Uterus (tissue), 2 donors: ENCODE results near the gene ENKD1.

Experiments
- CTCF ChIP-seq, 4 experiments: fragments of 200-600 bp in 2 of 4; fragments of 450-650 bp in 2 of 4; sonication (generic) in 2 of 4; IDR thresholded peaks; one replicate each; pipeline ENCODE4 v1.5.1; 2016 to 2019; ENCODE audit warnings: antibody characterized with exemption in 4 of 4, mild to moderate bottlenecking in 2 of 4, moderate library complexity in 1 of 4
- POLR2A ChIP-seq, 2 donors: fragments of 450-650 bp; IDR thresholded peaks; one replicate each; pipeline ENCODE4 v1.6.1; 2016; ENCODE audit warnings: antibody characterized with exemption in 2 of 2, mild to moderate bottlenecking in 1 of 2, moderate library complexity in 1 of 2

DNA sequence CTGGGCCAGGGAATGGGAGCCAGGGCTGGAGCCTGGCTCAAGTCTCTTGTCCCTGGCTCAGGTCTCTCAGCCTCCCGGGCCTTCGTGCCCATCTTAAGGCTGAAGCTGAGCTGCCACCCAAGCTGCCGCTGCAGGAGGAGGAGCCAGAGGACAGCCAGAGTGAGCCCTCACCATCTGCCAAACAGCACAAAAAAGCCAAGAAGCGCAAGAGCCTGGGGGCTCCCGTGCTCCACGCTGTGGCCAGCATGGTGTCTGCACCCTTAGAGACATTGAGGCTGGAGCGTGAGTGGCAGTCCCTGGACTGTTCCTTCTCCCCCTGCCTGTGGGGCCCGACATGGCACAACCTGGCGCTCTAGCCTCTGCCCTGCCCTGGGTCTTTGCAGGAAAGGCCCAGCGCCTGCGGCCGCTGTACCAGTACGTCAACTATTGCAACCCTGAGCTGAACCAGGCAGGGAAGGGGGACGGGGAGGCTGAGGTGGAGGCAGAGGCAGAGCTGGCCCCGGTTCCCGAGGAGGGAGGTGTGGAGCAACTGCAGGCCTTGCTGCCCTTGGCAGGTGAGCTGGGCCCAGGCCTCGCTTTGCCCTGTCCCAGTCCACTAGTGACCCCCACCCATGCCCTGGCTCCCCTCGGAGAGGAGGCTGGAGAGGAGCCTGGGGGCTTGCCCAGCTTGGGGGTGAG is 1.4 kb upstream of the ENKD1 start:
- peak; percentile 80 to 95 (median 88) for TF ChIP-seq CTCF (IDR thresholded peaks at IDR 0.05)
- no peak for TF ChIP-seq POLR2A (IDR thresholded peaks at IDR 0.05)
